GM21515 (cell line): ENCODE data around the gene IZUMO1R.
A peak's percentile ranks its signal among the peaks of the same experiment; 100 is the strongest.
"Not testable (repeated sequence)": the region's sequence is repeated elsewhere in the genome, so short reads cannot be mapped to it uniquely, and the experiment has no call there.

Experiments used
- ATAC-seq: cut with Tn5 transposase; IDR thresholded peaks from one replicate; pipeline ENCODE4 v1.9.1; 2021; ENCODE audit not compliant: unreplicated experiment

IZUMO1R gene

DNA sequence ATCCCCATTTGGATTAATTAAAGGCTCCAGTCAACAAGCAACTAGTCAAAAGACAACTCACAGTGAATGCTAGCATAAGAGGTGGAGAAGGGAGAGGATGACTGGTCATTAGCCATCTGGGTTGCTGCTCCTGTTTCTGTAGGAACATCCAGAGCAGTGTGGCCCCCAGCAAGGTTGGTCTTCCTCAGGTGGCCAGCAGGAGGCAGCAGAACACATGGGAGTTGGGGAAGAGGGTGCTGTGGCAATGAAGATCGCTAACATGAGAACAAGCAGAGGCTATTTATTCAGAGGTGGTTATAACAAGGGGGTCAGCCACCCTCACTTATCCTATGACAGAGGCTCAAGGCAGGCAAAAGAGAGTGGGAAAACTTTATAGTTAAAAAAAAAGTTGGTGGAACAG, 21.3 kb downstream of the IZUMO1R start:
- peak; percentile 79 for ATAC-seq

DNA sequence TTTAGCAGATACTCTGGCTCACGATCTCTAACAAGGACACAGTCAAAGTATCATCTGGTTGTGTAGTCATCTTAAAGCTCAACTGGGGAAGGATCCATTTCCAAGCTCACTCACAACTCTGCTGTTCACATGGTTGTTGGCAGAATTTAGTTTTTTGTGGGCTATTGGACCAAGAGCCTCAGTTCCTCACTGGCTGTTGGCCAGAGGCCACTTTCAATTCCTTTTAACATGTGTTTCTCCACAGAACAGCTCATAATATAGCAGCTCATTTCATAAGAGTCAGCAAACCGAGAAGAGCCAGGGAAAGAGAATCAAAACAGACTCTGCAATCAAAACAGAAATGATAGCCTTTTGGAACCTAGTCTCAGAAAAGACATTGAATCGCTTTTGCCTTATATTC, 22.6 kb downstream of the IZUMO1R start:
- ATAC-seq: no peak

DNA sequence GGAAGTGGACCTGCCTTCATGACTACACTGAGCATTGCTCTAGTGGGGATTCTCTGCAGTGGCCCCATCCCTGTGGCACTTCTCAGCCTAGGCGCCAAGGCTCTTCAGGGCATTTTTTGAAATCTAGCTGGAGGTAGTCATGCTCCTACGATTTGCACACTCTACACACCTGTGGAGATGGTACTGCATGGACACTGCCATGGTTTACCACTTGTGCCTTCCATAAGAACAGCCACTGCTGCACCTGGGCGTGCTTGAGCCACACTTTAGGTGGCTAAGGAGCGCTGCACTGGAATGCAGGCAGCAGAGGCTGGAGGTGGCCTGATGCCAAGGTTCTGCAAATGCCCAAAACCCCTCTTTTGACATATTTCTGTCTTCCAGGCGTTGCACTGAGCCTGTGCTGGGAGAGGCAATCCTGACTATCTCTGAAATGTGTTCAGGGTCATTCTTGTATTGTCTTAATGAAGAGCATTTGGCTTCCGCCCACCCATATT, 24.3 kb downstream of the IZUMO1R start:
- ATAC-seq: no peak

DNA sequence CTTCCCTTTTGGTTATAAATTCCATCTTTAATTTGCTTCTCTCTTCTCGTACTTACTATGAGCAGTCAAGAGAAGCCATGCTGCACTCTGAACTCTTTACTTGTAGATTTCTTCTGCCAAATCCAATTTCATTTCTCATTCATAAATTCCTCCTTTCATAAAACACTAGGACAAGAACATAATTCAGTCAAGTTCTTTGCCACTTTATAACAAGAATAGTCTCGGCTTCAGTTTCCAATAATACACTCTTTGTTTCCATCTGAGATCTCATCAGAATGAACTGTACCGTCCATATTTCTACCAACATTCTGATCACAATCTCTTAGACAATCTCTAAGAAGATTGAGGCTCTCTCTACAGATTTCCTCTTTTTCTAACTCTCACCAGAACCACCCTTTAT, 25.1 kb downstream of the IZUMO1R start:
- ATAC-seq: no peak

DNA sequence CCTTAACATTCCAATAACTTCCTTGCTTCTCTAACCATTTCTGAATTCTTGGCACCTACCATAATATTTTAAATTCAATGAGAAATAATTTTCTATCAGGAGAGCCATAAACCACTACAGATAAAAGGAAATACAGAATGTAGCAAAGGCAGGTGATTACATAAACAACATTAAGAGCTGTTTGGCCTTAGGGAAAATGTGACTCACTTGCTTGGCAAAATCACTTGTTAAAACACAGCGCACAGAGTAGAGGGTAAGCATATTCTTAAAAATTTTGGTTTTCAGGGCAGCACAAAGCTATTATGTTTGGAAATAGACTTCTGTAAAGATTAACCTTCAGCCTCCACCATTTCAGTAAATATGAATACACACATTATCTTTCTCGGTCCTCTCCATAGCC, 26.4 kb downstream of the IZUMO1R start:
- no peak for ATAC-seq

DNA sequence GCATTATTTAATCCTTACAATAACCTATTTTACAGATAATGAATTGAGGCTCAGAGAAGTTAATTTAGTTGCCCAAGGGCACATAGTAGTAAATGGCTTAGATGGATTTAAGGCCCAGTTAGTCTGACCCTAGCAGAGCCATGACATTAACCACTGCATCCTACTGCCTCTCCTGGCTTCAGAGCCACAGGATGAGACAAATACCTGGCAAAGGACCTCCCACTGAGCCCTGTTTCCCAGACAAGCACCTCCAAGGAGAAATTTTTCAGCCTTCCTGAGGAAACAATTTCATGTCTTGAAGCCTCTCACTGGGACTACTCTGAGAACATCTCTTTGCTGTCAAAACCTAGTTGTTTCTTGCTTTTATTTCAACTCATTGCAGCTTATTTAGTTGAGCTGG, 28.4 kb downstream of the IZUMO1R start:
- no peak for ATAC-seq

DNA sequence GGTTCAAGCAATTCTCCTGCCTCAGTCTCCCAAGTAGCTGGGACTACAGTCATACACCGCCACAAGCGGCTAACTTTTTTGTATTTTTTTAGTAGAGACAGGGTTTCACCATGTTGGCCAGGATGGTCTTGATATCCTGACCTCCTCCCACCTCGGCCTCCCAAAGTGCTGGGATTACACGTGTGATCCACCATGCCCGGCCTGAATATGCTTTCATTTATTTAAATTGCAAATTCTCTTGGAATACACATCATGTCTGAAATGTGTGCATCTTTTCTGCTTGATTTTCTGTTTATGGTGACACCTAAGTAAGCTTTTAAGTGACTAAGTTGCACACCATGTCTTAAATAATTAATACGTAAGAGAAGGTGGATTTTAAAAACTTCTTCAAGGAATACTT, 31.7 kb downstream of the IZUMO1R start:
- ATAC-seq: no peak

DNA sequence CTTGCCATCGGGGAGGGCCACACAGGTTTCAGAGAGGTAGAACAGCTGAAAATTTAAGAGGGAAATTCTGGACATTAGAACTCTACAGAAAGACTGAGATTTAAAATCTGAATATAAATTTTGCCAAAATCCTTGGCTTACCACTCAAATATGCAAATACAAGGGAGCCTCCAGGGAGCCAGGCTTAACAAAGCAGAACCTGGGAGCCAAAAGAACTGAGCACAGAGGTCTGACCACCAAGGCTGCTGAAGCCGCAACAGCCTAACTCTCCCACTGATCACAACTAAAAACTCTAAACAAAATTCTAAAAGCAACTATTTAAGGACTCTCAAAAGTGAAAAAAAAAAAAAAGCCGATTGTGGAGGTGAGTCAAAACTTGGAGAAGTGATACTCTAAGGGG, 34.3 kb downstream of the IZUMO1R start:
- ATAC-seq: no peak

DNA sequence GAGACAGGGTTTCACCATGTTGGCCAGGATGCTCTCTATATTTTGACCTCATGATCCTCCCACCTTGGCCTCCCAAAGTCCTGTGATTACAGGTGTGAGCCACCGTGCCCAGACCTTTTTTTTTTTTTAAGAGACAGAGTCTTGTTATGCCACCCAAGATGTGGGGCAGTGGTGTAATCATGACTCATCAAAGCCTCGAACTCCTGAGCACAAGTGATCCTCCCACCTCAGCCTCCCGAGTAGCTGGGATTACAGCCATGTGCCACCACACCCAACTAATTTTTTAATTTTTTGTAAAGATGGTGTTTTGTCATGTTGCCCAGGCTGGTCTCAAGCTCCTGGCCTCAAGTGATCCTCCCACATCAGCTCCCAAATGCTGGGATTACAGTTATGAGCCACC, 37.9 kb downstream of the IZUMO1R start:
- no peak for ATAC-seq

DNA sequence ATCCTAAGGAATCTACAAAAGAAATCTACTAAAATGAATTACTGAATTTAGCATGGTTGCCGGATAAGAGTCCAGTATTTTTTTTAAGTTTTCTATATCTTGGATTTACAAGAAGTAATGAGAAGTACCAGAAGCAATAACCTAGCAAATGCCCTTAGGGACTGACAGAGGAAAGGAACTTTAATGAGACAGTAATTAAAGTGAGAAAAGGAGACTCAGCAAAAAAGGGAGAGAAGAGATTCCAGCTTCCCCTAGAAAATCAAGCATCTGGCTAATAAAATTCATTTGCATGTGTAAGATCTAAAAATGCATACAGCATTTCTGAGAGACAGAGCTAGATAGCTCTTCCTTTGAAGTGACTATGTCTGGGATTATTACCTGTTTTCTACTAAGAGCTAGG, 39.1 kb downstream of the IZUMO1R start:
- ATAC-seq: no peak

DNA sequence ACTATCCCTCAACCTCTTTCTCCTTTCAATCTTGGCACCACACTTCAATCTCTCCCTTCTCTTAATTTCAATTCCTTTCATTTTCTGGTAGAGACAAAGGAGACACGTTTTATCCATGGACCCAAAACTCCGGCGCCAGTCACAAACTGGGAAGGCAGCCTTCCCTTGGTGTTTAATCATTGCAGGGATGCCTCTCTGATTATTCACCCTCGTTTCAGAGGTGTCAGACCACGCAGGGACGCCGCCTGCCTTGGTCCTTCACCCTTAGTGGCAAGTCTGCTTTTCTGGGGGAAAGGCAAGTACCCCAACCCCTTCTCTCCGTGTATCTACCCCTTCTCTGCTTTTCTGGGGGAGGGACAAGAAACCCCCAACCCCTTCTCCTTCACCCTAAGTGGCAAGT, 41.9 kb downstream of the IZUMO1R start:
- not testable (repeated sequence) for ATAC-seq

DNA sequence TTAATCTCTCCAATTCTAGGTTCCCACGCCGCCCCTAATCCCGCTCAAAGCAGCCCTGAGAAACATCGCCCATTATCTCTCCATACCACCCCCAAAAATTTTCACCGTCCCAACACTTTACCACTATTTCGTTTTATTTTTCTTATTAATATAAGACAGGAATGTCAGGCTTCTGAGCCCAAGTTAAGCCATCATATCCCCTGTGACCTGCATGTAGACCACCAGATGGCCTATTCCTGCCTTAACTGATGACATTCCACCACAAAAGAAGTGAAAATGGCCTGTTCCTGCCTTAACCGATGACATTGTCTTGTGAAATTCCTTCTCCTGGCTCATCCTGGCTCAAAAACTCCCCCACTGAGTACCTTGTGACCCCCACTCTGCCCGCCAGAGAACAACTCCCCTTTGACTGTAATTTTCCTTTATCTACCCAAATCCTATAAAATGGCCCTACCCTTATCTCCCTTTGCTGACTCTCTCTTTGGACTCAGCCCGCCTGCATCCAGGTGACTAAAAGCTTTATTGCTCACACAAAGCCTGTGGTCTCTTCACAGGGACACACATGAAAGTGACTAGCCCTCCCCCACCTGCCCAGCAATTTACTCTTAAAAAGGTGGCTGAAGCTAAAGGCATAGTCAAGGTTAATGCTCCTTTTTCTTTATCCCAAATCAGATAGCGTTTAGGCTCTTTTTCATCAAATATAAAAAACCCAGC, 46.6 kb downstream of the IZUMO1R start:
- not testable (repeated sequence) for ATAC-seq
